CD4-positive, alpha-beta T cell (primary cell): ENCODE measurements around the gene CD55. TPM values are rescaled to one million over a fixed set of nuclear protein-coding genes. Genes with fewer than 3 reads are reported as not detected.

Source experiments
- ATAC-seq: fragments of 200-7000 bp; cut with Tn5 transposase; one replicate; pipeline ENCODE4 v1.10.0; 2022; ENCODE audit warnings: mild to moderate bottlenecking; ENCODE audit not compliant: poor library complexity
- CTCF ChIA-PET: fragments of 350-600 bp; sonication (Branson Sonifier 250); formaldehyde crosslinking; loops from one replicate; lab custom pipeline; 2021; ENCODE audit warnings: antibody characterized with exemption, inconsistent platforms; lab: Charles Lee
- POLR2A ChIA-PET: fragments of 350-600 bp; sonication (Branson Sonifier 250); formaldehyde crosslinking; loops from one replicate; lab custom pipeline; 2021; ENCODE audit warnings: antibody characterized with exemption, inconsistent platforms; lab: Charles Lee
- DNase-seq, 14 experiments: peaks; one replicate each; pipeline ENCODE4 v3.0.0-alpha.2; 2013 to 2020; ENCODE audit warnings: mixed read lengths in 2 of 14
- H3K27ac ChIP-seq, 2 donors: one replicate each; pipeline versions ENCODE4 v1.5.1 to v1.7.0; 2013; ENCODE audit warnings: low read length in 2 of 2, low read depth in 1 of 2, mild to moderate bottlenecking in 1 of 2
- H3K27me3 ChIP-seq, 2 experiments: 1 replicate in 1 of 2; 2 replicates in 1 of 2; pipeline versions ENCODE4 v1.6.1 to v1.7.0; 2013; ENCODE audit warnings: low read length in 2 of 2, control low read depth in 1 of 2, mild to moderate bottlenecking in 1 of 2, moderate library complexity in 1 of 2; ENCODE audit not compliant: insufficient read depth in 2 of 2, control insufficient read depth in 1 of 2
- H3K36me3 ChIP-seq: one replicate; pipeline ENCODE4 v1.6.1; 2013; ENCODE audit warnings: low read length, control low read depth; ENCODE audit not compliant: insufficient read depth
- H3K4me1 ChIP-seq: one replicate; pipeline ENCODE4 v1.6.1; 2013; ENCODE audit warnings: low read length, control low read depth; ENCODE audit not compliant: insufficient read depth
- H3K4me3 ChIP-seq: one replicate; pipeline ENCODE4 v1.5.1; 2013; ENCODE audit warnings: mild to moderate bottlenecking, low read length, moderate library complexity
- H3K9me3 ChIP-seq, 2 experiments: 1 replicate in 1 of 2; 2 replicates in 1 of 2; pipeline versions ENCODE4 v1.6.1 to v1.7.0; 2013; ENCODE audit warnings: low read length in 2 of 2, mild to moderate bottlenecking in 2 of 2, control low read depth in 1 of 2, moderate library complexity in 1 of 2; ENCODE audit not compliant: control insufficient read depth in 1 of 2, insufficient read depth in 1 of 2
- H3K27ac Mint-ChIP-seq: one replicate; pipeline ENCODE4 v1.8.0; 2020; ENCODE audit warnings: mixed read lengths
- H3K27me3 Mint-ChIP-seq: one replicate; pipeline ENCODE4 v1.8.0; 2021; ENCODE audit warnings: mixed read lengths
- H3K36me3 Mint-ChIP-seq: one replicate; pipeline ENCODE4 v1.8.0; 2021; ENCODE audit warnings: low read depth, mixed read lengths
- H3K4me1 Mint-ChIP-seq: one replicate; pipeline ENCODE4 v1.8.0; 2021; ENCODE audit warnings: low read depth, mixed read lengths
- H3K4me3 Mint-ChIP-seq: one replicate; pipeline ENCODE4 v1.8.0; 2020; ENCODE audit warnings: mild to moderate bottlenecking, mixed read lengths
- H3K9me3 Mint-ChIP-seq: one replicate; pipeline ENCODE4 v1.8.0; 2020; ENCODE audit warnings: mixed read lengths
- CTCF ChIP-seq: fragments of 200-600 bp; IDR thresholded peaks from one replicate; pipeline ENCODE4 v1.8.0; 2022; ENCODE audit warnings: antibody characterized with exemption, mild to moderate bottlenecking
- intact Hi-C, 2 experiments: fragments of 100-400 bp; cut with DNase I in 1 of 2; cut with micrococcal nuclease in 1 of 2; formaldehyde crosslinking; loops; one replicate each; pipeline versions ENCODE4 v1.15.1 to v1.9.0; 2023 to 2025; cut with DNase I, micrococcal nuclease
- total RNA-seq, 174 experiments: library from RNA in 2 of 174; stranded (reverse) in 2 of 174; gene quantifications; one replicate each; pipeline ENCODE4 v1.2.3 and lab custom pipeline; 2021 to 2026

CD55 gene
- total RNA-seq, 2 experiments from 2014 or later: 218 to 229 TPM

GRCh38 chr1:207361029-207361428 lies 39.6 kb downstream of the CD55 start:
- intact Hi-C loops: loop anchor here in 1 of 2 experiments (5.0 kb wide), 1 partner anchor 39 kb away; the partner anchor contains the start of gene CD55

GRCh38 chr1:207361889-207362288 lies 40.4 kb downstream of the CD55 start:
- Mint-ChIP-seq H3K27me3 (no peaks in the 10 kb centered on the region), H3K9me3 (no peaks in the 10 kb centered on the region), H3K4me3 (no peak overlapping the region), H3K36me3 (peaks cover 30% of the 10 kb centered on the region), H3K4me1 (no peaks in the 10 kb centered on the region), H3K27ac (no peak overlapping the region)
- DNase-seq: no peak
- Histone ChIP-seq H3K27ac (no peak overlapping the region), H3K36me3 (peaks cover 27% of the 10 kb centered on the region), H3K9me3 (no peaks in the 10 kb centered on the region), H3K27me3 (no peaks in the 10 kb centered on the region), H3K4me1 (peaks cover 4% of the 10 kb centered on the region), H3K4me3 (no peak overlapping the region)
- intact Hi-C loops: loop anchor here in 1 of 2 experiments (5.0 kb wide), 1 partner anchor 40 kb away; the partner anchor contains the start of gene CD55
- CTCF ChIA-PET: interaction anchor here (1.0 kb wide), 1 partner anchor 43 kb away, joined by 4 read pairs; no protein-coding TSS in a partner anchor
- POLR2A ChIA-PET: interaction anchor here (3.4 kb wide), 1 partner anchor 40 kb away, joined by 11 read pairs; the partner anchor contains the start of gene CD55
- no peak for TF ChIP-seq CTCF
- no peak for ATAC-seq

More at GRCh38 chr1:207361029-207361428, 39.6 kb downstream of the CD55 start:
- H3K4me1 ChIP-seq: peaks cover 4% of the 10 kb centered on the region
- no peak overlapping the region for H3K4me3 ChIP-seq
- Mint-ChIP-seq H3K27me3 (no peaks in the 10 kb centered on the region), H3K4me1 (peaks cover 4% of the 10 kb centered on the region), H3K27ac (no peak overlapping the region), H3K9me3 (no peaks in the 10 kb centered on the region), H3K36me3 (peaks cover 38% of the 10 kb centered on the region), H3K4me3 (no peak overlapping the region)
- no peak for ATAC-seq
- no peaks in the 10 kb centered on the region for H3K9me3 ChIP-seq
- peaks cover 22% of the 10 kb centered on the region for H3K36me3 ChIP-seq
- DNase-seq: no peak
- no peaks in the 10 kb centered on the region for H3K27me3 ChIP-seq
- POLR2A ChIA-PET: interaction anchor here (1.6 to 3.4 kb wide), 2 partner anchors 14 to 40 kb away, joined by 4 to 11 read pairs; partner anchors contain the start of gene CD55
- no peak for TF ChIP-seq CTCF
- CTCF ChIA-PET: interaction anchor here (0.9 kb wide), 1 partner anchor 39 kb away, joined by 3 read pairs; no protein-coding TSS in a partner anchor
- no peak overlapping the region for H3K27ac ChIP-seq

GRCh38 chr1:207362962-207363860 lies 41.7 kb downstream of the CD55 start:
- ChIA-PET CTCF (interaction anchor here (0.5 to 1.2 kb wide), 3 partner anchors 42 to 101 kb away, joined by 3 to 4 read pairs (median 4); partner anchors contain the start of gene CD55), POLR2A (interaction anchor here (3.4 kb wide), 1 partner anchor 42 kb away, joined by 11 read pairs; the partner anchor contains the start of gene CD55)
- no peak for TF ChIP-seq CTCF
- Histone ChIP-seq H3K4me3 (no peak overlapping the region), H3K27ac (no peak overlapping the region), H3K27me3 (no peaks in the 10 kb centered on the region), H3K36me3 (peaks cover 27% of the 10 kb centered on the region), H3K9me3 (no peaks in the 10 kb centered on the region), H3K4me1 (peaks cover 4% of the 10 kb centered on the region)
- ATAC-seq (peak; percentile 84), DNase-seq (peak in 3 of 14 experiments; percentile 35 to 63 (median 59))
- Mint-ChIP-seq H3K36me3 (peaks cover 19% of the 10 kb centered on the region), H3K9me3 (no peaks in the 10 kb centered on the region), H3K4me1 (no peaks in the 10 kb centered on the region), H3K27me3 (no peaks in the 10 kb centered on the region), H3K27ac (no peak overlapping the region), H3K4me3 (no peak overlapping the region)
- intact Hi-C loops: loop anchor here in 1 of 2 experiments (5.0 kb wide), 1 partner anchor 41 kb away; the partner anchor contains the start of gene CD55
